OCI-LY3 (cell line): ENCODE measurements around the gene NAPB.

Source experiments
- CTCF ChIP-seq: fragments of 200-600, 300-600 bp; sonication (generic); IDR thresholded peaks from 2 replicates; pipeline ENCODE4 v1.5.1; 2014; ENCODE audit warnings: antibody characterized with exemption, low read length, low read depth
- EZH2phosphoT487 ChIP-seq: fragments of 200-600 bp; shearing (Covaris generic); IDR thresholded peaks from 2 replicates; pipeline ENCODE4 v1.6.1; 2018; ENCODE audit warnings: antibody characterized with exemption, mixed run types, low read depth

GRCh38 chr20:23346002-23346401, 75.3 kb downstream of the NAPB start:
- TF ChIP-seq CTCF (no peak), EZH2phosphoT487 (no peak)
